Mesothelial cell of epicardium (in vitro differentiated cells): Measurements from ENCODE around the gene PALLD. TPM values are rescaled to one million over a fixed set of nuclear protein-coding genes. Genes with fewer than 3 reads are reported as not detected.

ENCODE experiments used
- DNase-seq, 2 experiments: peaks; one replicate each; pipeline ENCODE4 v3.0.0; 2021; ENCODE audit warnings: low spot score in 2 of 2; ENCODE audit not compliant: unreplicated experiment in 2 of 2
- H3K27ac Mint-ChIP-seq: 2 replicates; pipeline ENCODE4 v1.8.0; 2021; ENCODE audit warnings: mixed read lengths
- H3K27me3 Mint-ChIP-seq: 2 replicates; pipeline ENCODE4 v1.8.0; 2021; ENCODE audit warnings: low read depth, mixed read lengths
- H3K36me3 Mint-ChIP-seq: 2 replicates; pipeline ENCODE4 v1.8.0; 2021; ENCODE audit warnings: mixed read lengths
- H3K4me1 Mint-ChIP-seq: 2 replicates; pipeline ENCODE4 v1.8.0; 2021; ENCODE audit warnings: mixed read lengths
- H3K4me3 Mint-ChIP-seq: 2 replicates; pipeline ENCODE4 v1.8.0; 2021; ENCODE audit warnings: mild to moderate bottlenecking, moderate library complexity, mixed read lengths
- H3K9me3 Mint-ChIP-seq: 2 replicates; pipeline ENCODE4 v1.8.0; 2021; ENCODE audit warnings: mixed read lengths
- total RNA-seq: library from RNA; stranded (reverse); gene quantifications from 3 replicates; pipeline ENCODE4 v1.2.1, GENCODE V29; 2021
- TF ChIP-seq, protein P1 (sequence below): fragments of 200-600 bp; sonication (generic); IDR thresholded peaks from one replicate; pipeline ENCODE4 v1.5.0; 2021; ENCODE audit warnings: antibody characterized with exemption; ENCODE audit not compliant: unreplicated experiment

The PALLD gene
- total RNA-seq, 1 donor from 2014 or later: 158 TPM

DNA sequence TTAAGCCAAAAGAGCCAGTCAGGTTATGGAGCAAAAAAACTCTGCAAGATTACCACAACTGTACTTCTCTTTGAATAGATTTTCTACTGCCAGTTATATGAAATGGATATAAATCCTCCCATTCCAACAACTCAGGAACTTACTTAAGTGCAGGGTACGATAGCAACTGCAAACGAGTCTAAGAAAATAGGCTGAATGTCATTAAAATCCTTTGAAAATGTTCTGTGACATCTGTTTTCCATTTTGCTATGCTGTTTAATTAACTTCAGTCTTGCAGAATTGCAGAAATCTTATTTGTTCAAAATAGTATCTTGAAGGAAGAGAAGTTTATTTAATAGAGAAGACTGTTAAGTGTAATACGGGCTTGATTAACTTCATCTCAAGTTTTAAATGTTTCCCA, 243.8 kb downstream of the PALLD start:
- Mint-ChIP-seq H3K9me3 (no peaks in the 10 kb centered on the region), H3K4me3 (no peak overlapping the region), H3K36me3 (peaks cover 12% of the 10 kb centered on the region), H3K27ac (peak overlapping the region; percentile 35), H3K27me3 (no peaks in the 10 kb centered on the region), H3K4me1 (peaks cover 57% of the 10 kb centered on the region)
- no peak for DNase-seq
- TF ChIP-seq, protein P1, sequence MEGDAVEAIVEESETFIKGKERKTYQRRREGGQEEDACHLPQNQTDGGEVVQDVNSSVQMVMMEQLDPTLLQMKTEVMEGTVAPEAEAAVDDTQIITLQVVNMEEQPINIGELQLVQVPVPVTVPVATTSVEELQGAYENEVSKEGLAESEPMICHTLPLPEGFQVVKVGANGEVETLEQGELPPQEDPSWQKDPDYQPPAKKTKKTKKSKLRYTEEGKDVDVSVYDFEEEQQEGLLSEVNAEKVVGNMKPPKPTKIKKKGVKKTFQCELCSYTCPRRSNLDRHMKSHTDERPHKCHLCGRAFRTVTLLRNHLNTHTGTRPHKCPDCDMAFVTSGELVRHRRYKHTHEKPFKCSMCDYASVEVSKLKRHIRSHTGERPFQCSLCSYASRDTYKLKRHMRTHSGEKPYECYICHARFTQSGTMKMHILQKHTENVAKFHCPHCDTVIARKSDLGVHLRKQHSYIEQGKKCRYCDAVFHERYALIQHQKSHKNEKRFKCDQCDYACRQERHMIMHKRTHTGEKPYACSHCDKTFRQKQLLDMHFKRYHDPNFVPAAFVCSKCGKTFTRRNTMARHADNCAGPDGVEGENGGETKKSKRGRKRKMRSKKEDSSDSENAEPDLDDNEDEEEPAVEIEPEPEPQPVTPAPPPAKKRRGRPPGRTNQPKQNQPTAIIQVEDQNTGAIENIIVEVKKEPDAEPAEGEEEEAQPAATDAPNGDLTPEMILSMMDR: no peak

DNA sequence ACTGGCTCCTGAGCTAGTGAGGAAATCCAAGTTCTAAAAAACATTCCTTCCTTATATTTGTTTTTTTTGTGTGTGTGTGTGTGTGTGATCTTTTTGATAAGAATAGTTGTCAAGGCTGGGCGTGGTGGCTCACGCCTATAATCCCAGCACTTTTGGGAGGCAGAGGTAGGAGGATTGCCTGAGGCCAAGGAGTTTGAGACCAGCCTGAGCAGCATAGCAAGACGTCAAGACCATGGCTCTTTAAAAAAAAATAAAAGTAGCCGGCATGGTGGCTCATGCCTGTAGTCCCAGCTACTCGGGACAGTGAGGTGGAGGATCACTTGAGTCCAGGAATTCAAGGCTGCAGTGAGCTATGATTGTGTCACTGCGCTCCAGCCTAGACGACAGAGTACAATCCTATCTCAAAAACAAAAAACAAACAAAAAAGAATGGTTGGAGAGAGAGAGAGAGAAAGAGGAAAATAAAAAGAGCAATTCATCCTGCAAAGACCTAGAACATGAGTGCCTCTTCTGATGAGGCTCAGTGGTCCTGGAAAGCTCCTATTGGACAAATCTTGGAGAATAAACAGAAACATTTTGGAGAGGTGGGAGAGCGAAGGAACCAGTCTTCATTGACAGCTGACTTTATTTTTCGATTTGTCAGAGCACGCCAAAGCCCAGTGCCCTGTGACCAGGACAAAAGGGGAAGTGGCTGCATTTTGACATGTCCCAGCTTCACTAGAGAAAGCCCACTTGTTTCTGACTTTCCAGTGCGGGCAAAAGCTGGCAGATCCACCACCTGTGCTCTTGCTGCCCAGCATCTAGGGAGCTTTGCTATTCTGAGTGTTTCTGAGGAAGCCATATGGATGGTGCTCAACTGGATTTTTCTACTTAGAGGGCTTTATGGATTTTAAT, 244.7 kb downstream of the PALLD start:
- H3K36me3 Mint-ChIP-seq: peaks cover 14% of the 10 kb centered on the region
- DNase-seq: no peak
- TF ChIP-seq, protein P1: no peak
- H3K27ac Mint-ChIP-seq: peak overlapping the region; percentile 35
- no peaks in the 10 kb centered on the region for H3K27me3 Mint-ChIP-seq
- H3K9me3 Mint-ChIP-seq: no peaks in the 10 kb centered on the region
- H3K4me3 Mint-ChIP-seq: no peak overlapping the region
- peaks cover 51% of the 10 kb centered on the region for H3K4me1 Mint-ChIP-seq

DNA sequence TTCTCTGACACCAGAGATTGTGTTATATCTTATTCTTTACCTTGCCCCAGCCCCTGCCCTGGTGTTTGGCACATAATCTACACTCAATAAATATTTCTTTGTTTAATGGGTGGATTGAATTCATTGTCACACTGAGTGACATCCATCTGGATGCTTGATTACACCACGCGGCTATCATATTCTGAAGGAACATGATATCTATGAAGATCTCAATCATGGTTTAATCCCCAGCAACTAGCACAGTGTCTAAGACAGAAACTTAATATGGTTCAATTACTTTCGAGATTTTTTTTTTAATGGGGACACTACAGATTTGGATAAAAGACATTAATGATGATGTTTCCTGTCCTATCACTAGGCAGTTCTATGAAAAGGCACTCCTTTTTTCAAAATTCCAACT, 246.3 kb downstream of the PALLD start:
- Mint-ChIP-seq H3K27ac (no peak overlapping the region), H3K4me1 (peaks cover 39% of the 10 kb centered on the region), H3K27me3 (no peaks in the 10 kb centered on the region), H3K4me3 (no peak overlapping the region), H3K36me3 (peaks cover 19% of the 10 kb centered on the region), H3K9me3 (no peaks in the 10 kb centered on the region)
- DNase-seq: no peak
- TF ChIP-seq, protein P1: no peak

DNA sequence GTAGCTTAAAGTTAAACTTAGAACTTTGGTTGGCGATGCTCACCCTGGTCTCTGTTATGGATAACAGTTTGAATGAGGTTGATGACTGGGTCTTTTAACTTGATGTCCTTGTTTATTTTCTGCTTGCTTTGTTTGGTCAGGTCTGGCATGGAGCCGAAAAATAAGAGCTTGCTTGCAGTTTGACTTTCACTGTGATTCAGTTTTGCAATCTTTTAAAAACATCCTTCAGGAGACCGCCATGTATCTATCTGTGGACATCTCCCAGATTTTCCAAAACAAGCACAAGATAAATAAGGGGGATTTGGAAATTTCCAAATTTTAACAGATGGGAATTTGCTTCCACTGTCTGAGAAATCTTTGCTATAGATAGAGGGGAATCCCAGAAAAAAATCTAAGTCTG, 246.7 kb downstream of the PALLD start:
- H3K4me3 Mint-ChIP-seq: no peak overlapping the region
- TF ChIP-seq, protein P1: no peak
- peak overlapping the region; percentile 53 for H3K27ac Mint-ChIP-seq
- H3K27me3 Mint-ChIP-seq: no peaks in the 10 kb centered on the region
- H3K36me3 Mint-ChIP-seq: peaks cover 20% of the 10 kb centered on the region
- peaks cover 38% of the 10 kb centered on the region for H3K4me1 Mint-ChIP-seq
- no peaks in the 10 kb centered on the region for H3K9me3 Mint-ChIP-seq
- DNase-seq: no peak

DNA sequence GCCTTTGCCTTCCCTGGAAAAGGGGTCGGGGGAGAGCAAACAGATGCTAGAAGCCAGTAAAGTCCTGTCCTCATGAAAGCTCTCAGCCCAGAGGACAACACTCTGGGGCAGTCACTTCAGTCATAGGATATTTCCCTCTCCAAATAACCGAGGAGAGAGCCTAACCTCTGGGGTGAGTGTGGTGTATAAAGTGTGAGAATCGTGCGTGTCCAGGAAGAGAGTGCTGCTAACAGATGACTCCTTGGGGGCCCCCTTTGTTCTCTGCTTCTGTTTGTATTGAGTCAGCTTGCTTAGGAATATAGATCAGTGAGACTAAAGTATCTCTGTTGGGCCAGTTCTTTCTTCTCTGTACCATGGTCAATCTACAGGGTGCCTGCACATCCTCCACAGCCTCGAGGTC, 247.2 kb downstream of the PALLD start:
- TF ChIP-seq, protein P1: no peak
- Mint-ChIP-seq H3K4me3 (no peak overlapping the region), H3K4me1 (peaks cover 37% of the 10 kb centered on the region), H3K27ac (peak overlapping the region; percentile 53), H3K9me3 (no peaks in the 10 kb centered on the region), H3K27me3 (no peaks in the 10 kb centered on the region), H3K36me3 (peaks cover 24% of the 10 kb centered on the region)
- DNase-seq: no peak
